HG02885 (cell line): ENCODE measurements around the gene TBCE.

Experiments
- ATAC-seq: cut with Tn5 transposase; IDR thresholded peaks from one replicate; pipeline ENCODE4 v1.9.1; 2021; ENCODE audit warnings: mild to moderate bottlenecking; ENCODE audit not compliant: unreplicated experiment, poor library complexity

Gene TBCE

GRCh38 chr1:235495551-235495950, 128.3 kb downstream of the TBCE start:
- ATAC-seq = no peak

DNA sequence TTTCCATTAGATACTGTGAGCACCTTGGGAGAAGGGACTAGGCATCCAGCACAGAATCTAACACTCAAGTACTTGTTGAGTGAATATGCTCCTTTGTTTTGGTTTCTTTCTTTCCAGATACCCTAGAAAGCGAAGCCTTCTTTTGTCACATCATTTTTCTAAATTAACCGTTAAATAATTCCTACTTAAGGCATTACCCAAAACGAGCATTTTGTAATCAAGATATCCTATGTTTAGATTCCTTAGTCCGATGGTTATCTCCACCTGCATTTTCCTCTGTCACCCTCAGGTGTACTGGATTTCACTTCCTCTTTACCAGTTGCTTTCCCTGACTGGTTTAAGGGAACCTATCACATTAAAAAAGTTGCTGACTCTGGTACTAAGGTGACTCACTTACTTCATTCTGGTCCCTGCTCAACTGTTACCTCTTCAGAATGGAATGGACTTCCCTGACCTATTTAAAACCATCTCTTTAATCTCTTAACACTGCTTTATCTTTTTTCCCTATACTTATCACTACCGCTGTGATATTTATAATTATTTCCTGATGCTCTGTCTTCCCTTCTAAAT, 133.8 kb downstream of the TBCE start:
- no peak for ATAC-seq
